Loucy (cell line): Measurements from ENCODE around the gene ARRDC3.

ENCODE experiments used
- EZH2phosphoT487 ChIP-seq: fragments of 200-600 bp; IDR thresholded peaks from 2 replicates; pipeline ENCODE4 v1.6.1; 2018; ENCODE audit warnings: antibody characterized with exemption, mild to moderate bottlenecking, moderate library complexity, borderline replicate concordance
- TF ChIP-seq, protein P1 (sequence below): fragments of 200-600 bp; sonication (generic); conservative IDR thresholded peaks from 2 replicates; pipeline ENCODE4 v1.5.1; 2014; ENCODE audit warnings: mild to moderate bottlenecking, antibody characterized with exemption, low read length

- TF ChIP-seq, protein P1, sequence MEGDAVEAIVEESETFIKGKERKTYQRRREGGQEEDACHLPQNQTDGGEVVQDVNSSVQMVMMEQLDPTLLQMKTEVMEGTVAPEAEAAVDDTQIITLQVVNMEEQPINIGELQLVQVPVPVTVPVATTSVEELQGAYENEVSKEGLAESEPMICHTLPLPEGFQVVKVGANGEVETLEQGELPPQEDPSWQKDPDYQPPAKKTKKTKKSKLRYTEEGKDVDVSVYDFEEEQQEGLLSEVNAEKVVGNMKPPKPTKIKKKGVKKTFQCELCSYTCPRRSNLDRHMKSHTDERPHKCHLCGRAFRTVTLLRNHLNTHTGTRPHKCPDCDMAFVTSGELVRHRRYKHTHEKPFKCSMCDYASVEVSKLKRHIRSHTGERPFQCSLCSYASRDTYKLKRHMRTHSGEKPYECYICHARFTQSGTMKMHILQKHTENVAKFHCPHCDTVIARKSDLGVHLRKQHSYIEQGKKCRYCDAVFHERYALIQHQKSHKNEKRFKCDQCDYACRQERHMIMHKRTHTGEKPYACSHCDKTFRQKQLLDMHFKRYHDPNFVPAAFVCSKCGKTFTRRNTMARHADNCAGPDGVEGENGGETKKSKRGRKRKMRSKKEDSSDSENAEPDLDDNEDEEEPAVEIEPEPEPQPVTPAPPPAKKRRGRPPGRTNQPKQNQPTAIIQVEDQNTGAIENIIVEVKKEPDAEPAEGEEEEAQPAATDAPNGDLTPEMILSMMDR = no peak
- no peak for TF ChIP-seq EZH2phosphoT487
Measured at GRCh38 chr5:91359962-91360609, 23.0 kb downstream of the ARRDC3 start.
